ENCODE measurements around the gene XXYLT1. TPM values are rescaled to one million over a fixed set of nuclear protein-coding genes. Genes with fewer than 3 reads are reported as not detected.
"Not testable (repeated sequence)": the region's sequence is repeated elsewhere in the genome, so short reads cannot be mapped to it uniquely, and the experiment has no call there.

XXYLT1 gene
- total RNA-seq, 6 experiments from 2014 or later = 1.7 to 6.5 (median 2.1) TPM

DNA sequence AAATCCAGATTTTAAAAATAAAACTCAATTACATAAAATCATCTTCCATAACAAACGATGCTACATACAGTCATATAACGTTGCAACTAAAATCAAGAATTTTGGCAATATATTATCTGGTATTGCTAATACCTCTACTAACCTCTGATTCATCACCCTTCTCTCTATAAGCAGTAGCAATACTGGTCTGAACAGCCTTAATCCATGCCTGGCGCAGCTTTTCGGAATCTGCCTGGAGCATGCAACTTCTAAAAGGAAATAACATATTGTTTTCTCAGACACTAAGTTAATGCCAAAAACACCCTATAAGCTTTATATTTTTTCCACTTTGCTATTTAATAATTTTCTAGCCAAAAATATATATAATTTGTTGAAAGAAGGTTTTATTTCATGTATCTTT lies 35.4 kb upstream of the XXYLT1 start:
- ATAC-seq (no peak), DNase-seq (no peak)
- Histone ChIP-seq H3K9me3 (no peaks in the 10 kb centered on the region), H3K27me3 (no peaks in the 10 kb centered on the region), H3K27ac (no peak overlapping the region), H3K4me1 (no peaks in the 10 kb centered on the region), H3K36me3 (peaks cover 0 to 11% (median 0%) of the 10 kb centered on the region in 4 donors), H3K4me3 (no peak overlapping the region)
- WGBS (ENCODE audit: insufficient coverage, low coverage, low lambda C conversion rate, missing lambda C conversion rate) = 90% methylated on average over 4 of the region's 4 CpGs
- intact Hi-C loops (cut with DNase I) = no loop called here
- TF ChIP-seq, protein P1, sequence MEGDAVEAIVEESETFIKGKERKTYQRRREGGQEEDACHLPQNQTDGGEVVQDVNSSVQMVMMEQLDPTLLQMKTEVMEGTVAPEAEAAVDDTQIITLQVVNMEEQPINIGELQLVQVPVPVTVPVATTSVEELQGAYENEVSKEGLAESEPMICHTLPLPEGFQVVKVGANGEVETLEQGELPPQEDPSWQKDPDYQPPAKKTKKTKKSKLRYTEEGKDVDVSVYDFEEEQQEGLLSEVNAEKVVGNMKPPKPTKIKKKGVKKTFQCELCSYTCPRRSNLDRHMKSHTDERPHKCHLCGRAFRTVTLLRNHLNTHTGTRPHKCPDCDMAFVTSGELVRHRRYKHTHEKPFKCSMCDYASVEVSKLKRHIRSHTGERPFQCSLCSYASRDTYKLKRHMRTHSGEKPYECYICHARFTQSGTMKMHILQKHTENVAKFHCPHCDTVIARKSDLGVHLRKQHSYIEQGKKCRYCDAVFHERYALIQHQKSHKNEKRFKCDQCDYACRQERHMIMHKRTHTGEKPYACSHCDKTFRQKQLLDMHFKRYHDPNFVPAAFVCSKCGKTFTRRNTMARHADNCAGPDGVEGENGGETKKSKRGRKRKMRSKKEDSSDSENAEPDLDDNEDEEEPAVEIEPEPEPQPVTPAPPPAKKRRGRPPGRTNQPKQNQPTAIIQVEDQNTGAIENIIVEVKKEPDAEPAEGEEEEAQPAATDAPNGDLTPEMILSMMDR (IDR thresholded peaks at IDR 0.05) = no peak
- no peak for TF ChIP-seq POLR2A (IDR thresholded peaks at IDR 0.05)

DNA sequence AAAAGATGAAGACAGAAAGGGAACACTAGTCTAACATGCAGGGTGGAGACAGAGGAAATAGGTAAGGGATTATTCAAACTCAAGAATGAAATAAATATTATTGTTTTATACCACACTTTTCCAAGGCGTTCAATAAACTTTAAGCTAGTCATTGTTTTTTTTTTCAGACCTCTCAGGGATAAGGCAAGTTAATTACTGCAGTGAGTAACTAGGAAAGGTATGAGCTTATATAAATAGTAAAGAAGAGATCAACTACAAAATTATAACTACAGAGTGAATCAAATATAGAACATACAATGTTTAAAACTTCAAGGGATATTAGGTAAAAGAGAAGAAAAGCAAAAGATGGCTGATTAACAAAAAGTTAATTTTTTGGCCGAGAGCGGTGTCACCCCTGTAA lies 31.5 kb upstream of the XXYLT1 start:
- TF ChIP-seq POLR2A (IDR thresholded peaks at IDR 0.05) = no peak
- TF ChIP-seq, protein P1 (IDR thresholded peaks at IDR 0.05) = no peak
- Histone ChIP-seq H3K27ac (no peak overlapping the region), H3K4me3 (no peak overlapping the region), H3K9me3 (no peaks in the 10 kb centered on the region), H3K36me3 (peaks cover 0 to 14% (median 0%) of the 10 kb centered on the region in 4 donors), H3K27me3 (no peaks in the 10 kb centered on the region), H3K4me1 (no peaks in the 10 kb centered on the region)
- 97% methylated on average over 3 of the region's 3 CpGs for WGBS (ENCODE audit: insufficient coverage, low coverage, low lambda C conversion rate, missing lambda C conversion rate)
- DNase-seq (no peak), ATAC-seq (no peak)
- intact Hi-C loops (cut with DNase I) = no loop called here

DNA sequence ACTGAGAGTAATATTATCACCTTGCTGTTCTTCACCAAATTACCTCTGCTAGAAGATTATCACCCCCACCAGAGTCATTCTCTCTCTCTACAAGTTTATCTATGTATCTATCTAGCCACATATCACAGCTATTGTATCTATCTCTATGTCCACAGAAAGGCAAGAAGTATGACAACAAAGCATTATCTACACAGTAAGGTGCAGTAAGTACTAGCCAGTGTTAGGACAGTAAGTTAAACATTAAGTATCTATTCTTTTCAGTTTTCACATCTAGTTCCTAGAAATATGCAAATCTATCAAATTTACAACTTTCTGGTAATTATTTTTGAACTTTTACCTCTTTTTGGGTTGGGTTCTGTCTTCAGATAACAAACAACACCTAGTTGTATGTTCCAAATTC lies 26.5 kb upstream of the XXYLT1 start:
- ATAC-seq = no peak
- Histone ChIP-seq H3K27ac (no peak overlapping the region), H3K27me3 (no peaks in the 10 kb centered on the region), H3K4me3 (no peak overlapping the region), H3K36me3 (peaks cover 0 to 30% (median 0%) of the 10 kb centered on the region in 4 donors), H3K4me1 (no peaks in the 10 kb centered on the region), H3K9me3 (no peaks in the 10 kb centered on the region)
- DNase-seq = no peak
- TF ChIP-seq, protein P1 (IDR thresholded peaks at IDR 0.05) = no peak
- no peak for TF ChIP-seq POLR2A (IDR thresholded peaks at IDR 0.05)
- intact Hi-C loops (cut with DNase I) = no loop called here

DNA sequence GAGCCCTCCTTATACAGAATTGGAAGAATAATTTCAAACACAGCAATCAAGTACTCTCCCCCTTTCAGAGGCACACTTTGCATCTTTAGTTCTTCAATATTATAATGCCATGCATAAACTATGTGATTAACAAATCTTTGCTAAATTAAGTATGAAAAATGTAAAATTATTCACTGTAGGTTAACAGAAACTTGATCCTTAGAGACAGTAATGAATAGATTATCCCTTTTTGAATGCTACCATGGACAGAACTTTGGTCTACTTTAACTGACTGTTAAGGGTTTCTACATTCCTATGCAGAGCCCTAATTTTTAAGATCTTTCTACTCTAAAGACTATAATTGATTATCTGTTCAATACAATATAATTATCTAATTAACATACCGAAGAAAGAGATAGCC lies 25.7 kb upstream of the XXYLT1 start:
- no peaks in the 10 kb centered on the region for H3K9me3 ChIP-seq
- 91% methylated on average over 1 of the region's 1 CpG for WGBS (ENCODE audit: insufficient coverage, low coverage, low lambda C conversion rate, missing lambda C conversion rate)
- TF ChIP-seq, protein P1 (IDR thresholded peaks at IDR 0.05) = no peak
- TF ChIP-seq POLR2A (IDR thresholded peaks at IDR 0.05) = no peak
- DNase-seq (no peak), ATAC-seq (no peak)
- no peak overlapping the region for H3K4me3 ChIP-seq
- peaks cover 0 to 29% (median 0%) of the 10 kb centered on the region in 4 donors for H3K36me3 ChIP-seq
- H3K27ac ChIP-seq = no peak overlapping the region
- no peaks in the 10 kb centered on the region for H3K27me3 ChIP-seq
- H3K4me1 ChIP-seq = no peaks in the 10 kb centered on the region
- intact Hi-C loops (cut with DNase I) = no loop called here

DNA sequence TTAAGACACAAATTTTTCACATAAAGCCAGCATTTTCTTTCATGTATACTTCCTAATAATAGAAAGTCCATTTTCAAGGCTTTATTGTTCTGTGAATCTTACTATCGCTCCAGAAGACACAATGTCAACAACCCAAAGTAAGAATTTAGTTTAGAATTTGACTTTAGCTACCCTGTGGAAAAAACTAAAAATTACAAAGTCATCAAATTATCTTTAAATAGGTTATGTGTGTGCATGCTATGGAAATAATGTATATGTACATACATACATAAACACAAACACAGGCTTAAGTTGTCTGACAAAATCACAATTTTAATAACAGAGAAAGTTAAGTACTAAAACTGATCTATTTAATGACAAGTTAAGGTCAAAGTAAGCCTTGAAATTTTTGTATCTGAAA lies 20.2 kb upstream of the XXYLT1 start:
- ATAC-seq (no peak), DNase-seq (no peak)
- H3K4me1 ChIP-seq = no peaks in the 10 kb centered on the region
- H3K27ac ChIP-seq = no peak overlapping the region
- intact Hi-C loops (cut with DNase I) = no loop called here
- H3K27me3 ChIP-seq = no peaks in the 10 kb centered on the region
- WGBS (ENCODE audit: insufficient coverage, low coverage, low lambda C conversion rate, missing lambda C conversion rate) = 100% methylated on average over 1 of the region's 1 CpG
- no peak overlapping the region for H3K4me3 ChIP-seq
- TF ChIP-seq, protein P1 (IDR thresholded peaks at IDR 0.05) = no peak
- TF ChIP-seq POLR2A (IDR thresholded peaks at IDR 0.05) = no peak
- no peaks in the 10 kb centered on the region for H3K9me3 ChIP-seq
- H3K36me3 ChIP-seq = peaks cover 0 to 29% (median 9%) of the 10 kb centered on the region in 4 donors

DNA sequence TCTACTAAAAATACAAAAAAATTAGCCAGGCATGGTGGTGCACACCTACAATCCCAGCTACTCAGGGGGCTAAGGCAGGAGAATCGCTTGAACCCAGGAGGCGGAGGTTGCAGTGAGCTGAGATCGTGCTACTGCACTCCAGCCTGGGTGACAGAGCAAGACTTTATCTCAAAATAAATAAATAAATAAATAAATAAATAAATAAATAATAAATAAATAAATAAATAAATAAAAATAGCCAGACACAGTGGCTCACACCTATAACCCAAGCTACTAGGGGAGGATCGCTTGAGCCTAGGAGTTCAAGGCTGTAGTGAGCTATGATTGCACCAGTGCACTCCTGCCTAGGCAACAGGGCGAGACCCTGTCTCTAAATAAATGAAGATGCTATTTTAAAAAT lies 19.7 kb upstream of the XXYLT1 start:
- H3K27ac ChIP-seq; ATAC-seq; H3K9me3 ChIP-seq; intact Hi-C loops (cut with DNase I); DNase-seq; H3K4me1 ChIP-seq; H3K4me3 ChIP-seq; H3K27me3 ChIP-seq: not testable (repeated sequence)
- 100% methylated on average over 4 of the region's 5 CpGs for WGBS (ENCODE audit: insufficient coverage, low coverage, low lambda C conversion rate, missing lambda C conversion rate)
- H3K36me3 ChIP-seq = peaks cover 0 to 27% (median 9%) of the 10 kb centered on the region in 4 donors

Measured in right lobe of liver (tissue), 6 donors.